ENCODE measurements around the gene CAMSAP1.
A peak's percentile ranks its signal among the peaks of the same experiment; 100 is the strongest.

CAMSAP1 gene

DNA sequence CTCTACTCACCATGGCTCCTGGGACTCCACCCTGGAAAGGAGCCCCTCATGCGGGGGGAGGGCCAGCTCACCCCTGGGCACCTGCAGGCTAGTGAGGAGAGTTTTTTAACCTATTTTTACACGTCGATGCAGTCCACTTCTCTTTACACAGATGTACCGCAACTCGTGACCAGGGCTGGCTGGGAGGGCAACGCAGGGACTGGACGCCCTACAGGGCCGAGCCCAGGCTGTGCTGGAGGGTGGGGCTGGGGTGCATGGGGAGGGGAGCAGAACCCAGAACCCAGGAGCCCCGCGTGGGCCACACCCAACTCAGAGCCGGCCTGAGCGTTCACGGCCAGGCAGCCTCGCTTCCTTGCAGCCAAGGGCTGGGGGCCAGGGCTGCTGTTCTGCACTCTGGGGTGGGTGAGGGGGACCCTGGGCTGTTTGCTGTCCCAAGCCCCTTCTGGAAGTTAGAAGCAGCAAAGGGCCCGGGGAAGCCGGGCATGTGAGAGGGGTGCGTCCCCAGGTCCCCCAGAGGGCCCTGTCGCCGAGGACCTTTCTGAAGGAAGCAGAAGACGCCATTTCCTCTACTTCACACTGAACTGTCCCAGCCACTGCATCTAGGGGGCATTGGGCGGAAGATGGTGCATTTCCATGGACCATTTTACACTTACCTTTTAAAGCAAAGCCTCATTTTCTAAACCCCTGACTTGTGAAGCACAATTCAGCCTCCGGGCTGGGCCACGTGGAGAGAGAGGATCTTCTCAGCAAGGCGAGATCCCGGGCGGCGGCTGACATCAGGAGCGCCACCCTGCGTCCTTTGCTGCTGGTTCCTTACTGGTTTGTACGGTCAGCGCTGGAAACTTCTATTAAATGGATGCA, 114.8 kb downstream of the CAMSAP1 start:
- Histone ChIP-seq H3K56ac (ENCODE audit: low read length) (no peak overlapping the region), H3K4me1 (ENCODE audit: control insufficient read depth, low read depth, low read length) (no peaks in the 10 kb centered on the region), H2BK5ac (ENCODE audit: low read length) (no peak overlapping the region), H3K4ac (ENCODE audit: low read depth, low read length) (no peak overlapping the region), H3K27ac (ENCODE audit: low read depth, low read length) (no peak overlapping the region), H3K23ac (ENCODE audit: low read length) (no peak overlapping the region), H3K4me2 (ENCODE audit: low read length) (no peak overlapping the region), H2AK5ac (ENCODE audit: low read length) (no peak overlapping the region), H4K5ac (ENCODE audit: low read length) (no peak overlapping the region), H3K18ac (ENCODE audit: low read length) (no peak overlapping the region), H2BK120ac (ENCODE audit: low read depth, low read length) (no peak overlapping the region), H3K79me2 (ENCODE audit: control insufficient read depth, insufficient read depth, low read length) (no peaks in the 10 kb centered on the region), H3K4me3 (ENCODE audit: low read length) (no peak overlapping the region), H3K79me1 (ENCODE audit: low read length) (no peaks in the 10 kb centered on the region), H4K8ac (ENCODE audit: low read depth, low read length) (no peak overlapping the region), H3K36me3 (ENCODE audit: control insufficient read depth, insufficient read depth, low read length) (no peaks in the 10 kb centered on the region), H3K27me3 (ENCODE audit: insufficient read depth, low read length, poor library complexity) (no peaks in the 10 kb centered on the region), H2BK15ac (replicated peaks; ENCODE audit: low read depth) (no peak overlapping the region), H3K9ac (ENCODE audit: low read length) (no peak overlapping the region)
- WGBS (ENCODE audit: extremely low coverage, insufficient coverage, low lambda C conversion rate), result no CpG with 5 or more reads among the region's 31 CpGs
- no peak for DNase-seq

DNA sequence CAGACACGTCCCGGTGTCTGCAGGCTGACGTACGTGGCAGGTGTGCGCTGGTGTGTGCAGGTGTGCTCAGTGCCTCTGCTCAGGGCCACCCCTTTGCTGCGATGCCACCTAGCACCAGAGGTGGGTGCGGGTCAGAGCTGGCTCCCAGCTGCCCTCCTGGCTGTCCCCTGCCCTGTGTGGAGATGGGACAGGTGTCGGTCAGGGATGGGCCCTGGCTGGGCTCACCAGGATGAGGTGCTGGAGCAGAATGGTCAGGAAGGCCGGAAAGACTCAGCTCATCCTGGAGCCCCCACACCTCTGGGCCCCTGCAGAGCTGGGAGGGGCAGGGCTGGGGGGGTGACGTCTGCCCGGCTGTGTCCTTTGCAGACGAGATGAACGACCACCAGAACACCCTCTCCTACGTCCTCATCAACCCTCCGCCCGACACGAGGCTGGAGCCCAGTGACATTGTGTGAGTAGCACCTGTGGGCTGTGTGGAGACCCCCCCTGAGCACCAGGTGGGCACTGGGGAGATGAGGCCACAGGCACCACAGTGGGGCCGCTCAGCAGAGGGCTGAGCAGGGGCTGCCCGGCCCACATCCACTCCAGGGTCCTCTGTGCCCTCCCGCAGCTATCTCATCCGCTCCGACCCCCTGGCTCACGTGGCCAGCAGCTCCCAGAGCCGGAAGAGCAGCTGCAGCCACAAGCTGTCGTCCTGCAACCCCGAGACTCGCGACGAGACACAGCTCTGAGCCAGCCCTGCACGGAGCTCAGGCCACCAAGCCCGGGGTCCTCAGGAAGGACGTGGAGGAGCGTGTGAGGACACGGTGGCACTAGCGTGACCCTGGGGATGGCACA, 115.7 kb downstream of the CAMSAP1 start:
- H3K23ac ChIP-seq (ENCODE audit: low read length), result peak overlapping the region; percentile 9
- H3K27me3 ChIP-seq (ENCODE audit: insufficient read depth, low read length, poor library complexity), result no peaks in the 10 kb centered on the region
- no peak overlapping the region for H3K18ac ChIP-seq (ENCODE audit: low read length)
- H2AK5ac ChIP-seq (ENCODE audit: low read length), result no peak overlapping the region
- no peak for DNase-seq
- no peak overlapping the region for H3K4me2 ChIP-seq (ENCODE audit: low read length)
- H2BK15ac ChIP-seq (replicated peaks; ENCODE audit: low read depth), result no peak overlapping the region
- H3K9ac ChIP-seq (ENCODE audit: low read length), result no peak overlapping the region
- H3K4ac ChIP-seq (ENCODE audit: low read depth, low read length), result no peak overlapping the region
- no CpG with 5 or more reads among the region's 35 CpGs for WGBS (ENCODE audit: extremely low coverage, insufficient coverage, low lambda C conversion rate)
- no peak overlapping the region for H2BK5ac ChIP-seq (ENCODE audit: low read length)
- no peaks in the 10 kb centered on the region for H3K79me1 ChIP-seq (ENCODE audit: low read length)
- H2BK120ac ChIP-seq (ENCODE audit: low read depth, low read length), result no peak overlapping the region
- no peak overlapping the region for H3K27ac ChIP-seq (ENCODE audit: low read depth, low read length)
- H3K56ac ChIP-seq (ENCODE audit: low read length), result no peak overlapping the region
- no peak overlapping the region for H4K8ac ChIP-seq (ENCODE audit: low read depth, low read length)
- H3K4me1 ChIP-seq (ENCODE audit: control insufficient read depth, low read depth, low read length), result no peaks in the 10 kb centered on the region
- no peaks in the 10 kb centered on the region for H3K36me3 ChIP-seq (ENCODE audit: control insufficient read depth, insufficient read depth, low read length)
- no peak overlapping the region for H4K5ac ChIP-seq (ENCODE audit: low read length)
- H3K4me3 ChIP-seq (ENCODE audit: low read length), result no peak overlapping the region
- no peaks in the 10 kb centered on the region for H3K79me2 ChIP-seq (ENCODE audit: control insufficient read depth, insufficient read depth, low read length)

DNA sequence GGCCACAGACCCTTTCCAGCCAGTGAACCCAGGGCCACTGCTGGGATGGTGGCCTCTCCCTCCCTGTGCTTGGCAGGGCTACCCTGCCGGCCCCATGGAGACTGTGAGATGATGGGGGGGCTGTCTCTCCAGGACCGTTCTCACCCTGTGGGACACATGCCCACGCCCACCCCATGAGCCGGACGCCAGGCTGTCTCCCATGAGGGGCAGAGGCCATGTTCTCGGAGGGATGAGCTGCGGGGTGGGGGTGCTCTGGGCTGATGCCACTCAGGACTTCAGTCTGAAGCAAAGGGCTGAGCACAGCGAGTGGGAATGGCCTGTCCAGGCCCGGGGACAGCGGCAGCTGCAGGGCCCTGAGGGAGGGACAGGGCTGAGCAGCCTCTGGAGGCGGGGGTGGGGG, 116.5 kb downstream of the CAMSAP1 start:
- Histone ChIP-seq H3K36me3 (ENCODE audit: control insufficient read depth, insufficient read depth, low read length) (no peaks in the 10 kb centered on the region), H3K79me1 (ENCODE audit: low read length) (no peaks in the 10 kb centered on the region), H2BK120ac (ENCODE audit: low read depth, low read length) (no peak overlapping the region), H3K9ac (ENCODE audit: low read length) (no peak overlapping the region), H2BK15ac (replicated peaks; ENCODE audit: low read depth) (no peak overlapping the region), H3K27me3 (ENCODE audit: insufficient read depth, low read length, poor library complexity) (no peaks in the 10 kb centered on the region), H3K18ac (ENCODE audit: low read length) (no peak overlapping the region), H3K4me1 (ENCODE audit: control insufficient read depth, low read depth, low read length) (no peaks in the 10 kb centered on the region), H3K4me3 (ENCODE audit: low read length) (no peak overlapping the region), H4K5ac (ENCODE audit: low read length) (no peak overlapping the region), H3K23ac (ENCODE audit: low read length) (peak overlapping the region; percentile 9), H3K4me2 (ENCODE audit: low read length) (no peak overlapping the region), H2AK5ac (ENCODE audit: low read length) (no peak overlapping the region), H3K56ac (ENCODE audit: low read length) (no peak overlapping the region), H4K8ac (ENCODE audit: low read depth, low read length) (no peak overlapping the region), H3K4ac (ENCODE audit: low read depth, low read length) (no peak overlapping the region), H3K79me2 (ENCODE audit: control insufficient read depth, insufficient read depth, low read length) (no peaks in the 10 kb centered on the region), H2BK5ac (ENCODE audit: low read length) (no peak overlapping the region), H3K27ac (ENCODE audit: low read depth, low read length) (no peak overlapping the region)
- DNase-seq, result no peak
- WGBS (ENCODE audit: extremely low coverage, insufficient coverage, low lambda C conversion rate), result no CpG with 5 or more reads among the region's 11 CpGs

- Histone ChIP-seq H3K79me2 (ENCODE audit: control insufficient read depth, insufficient read depth, low read length) (no peaks in the 10 kb centered on the region), H3K79me1 (ENCODE audit: low read length) (no peaks in the 10 kb centered on the region), H3K9ac (ENCODE audit: low read length) (no peak overlapping the region), H2AK5ac (ENCODE audit: low read length) (no peak overlapping the region), H3K27ac (ENCODE audit: low read depth, low read length) (no peak overlapping the region), H3K23ac (ENCODE audit: low read length) (no peak overlapping the region), H3K36me3 (ENCODE audit: control insufficient read depth, insufficient read depth, low read length) (no peaks in the 10 kb centered on the region), H3K18ac (ENCODE audit: low read length) (no peak overlapping the region), H4K8ac (ENCODE audit: low read depth, low read length) (no peak overlapping the region), H3K4ac (ENCODE audit: low read depth, low read length) (no peak overlapping the region), H3K4me2 (ENCODE audit: low read length) (no peak overlapping the region), H3K56ac (ENCODE audit: low read length) (no peak overlapping the region), H2BK5ac (ENCODE audit: low read length) (no peak overlapping the region), H4K5ac (ENCODE audit: low read length) (no peak overlapping the region), H3K4me1 (ENCODE audit: control insufficient read depth, low read depth, low read length) (no peaks in the 10 kb centered on the region), H3K27me3 (ENCODE audit: insufficient read depth, low read length, poor library complexity) (no peaks in the 10 kb centered on the region), H2BK120ac (ENCODE audit: low read depth, low read length) (no peak overlapping the region), H2BK15ac (replicated peaks; ENCODE audit: low read depth) (no peak overlapping the region), H3K4me3 (ENCODE audit: low read length) (no peak overlapping the region)
- no peak for DNase-seq
- no CpG with 5 or more reads among the region's 10 CpGs for WGBS (ENCODE audit: extremely low coverage, insufficient coverage, low lambda C conversion rate)
These were observed 117.0 kb downstream of the CAMSAP1 start for GRCh38 chr9:135790356-135790755.

- H4K8ac ChIP-seq (ENCODE audit: low read depth, low read length), result no peak overlapping the region
- H2AK5ac ChIP-seq (ENCODE audit: low read length), result no peak overlapping the region
- H3K79me2 ChIP-seq (ENCODE audit: control insufficient read depth, insufficient read depth, low read length), result no peaks in the 10 kb centered on the region
- H3K9ac ChIP-seq (ENCODE audit: low read length), result no peak overlapping the region
- no peak overlapping the region for H3K4me2 ChIP-seq (ENCODE audit: low read length)
- no peak overlapping the region for H3K4ac ChIP-seq (ENCODE audit: low read depth, low read length)
- no CpG with 5 or more reads among the region's 13 CpGs for WGBS (ENCODE audit: extremely low coverage, insufficient coverage, low lambda C conversion rate)
- H4K5ac ChIP-seq (ENCODE audit: low read length), result no peak overlapping the region
- H3K79me1 ChIP-seq (ENCODE audit: low read length), result no peaks in the 10 kb centered on the region
- DNase-seq, result no peak
- no peak overlapping the region for H2BK120ac ChIP-seq (ENCODE audit: low read depth, low read length)
- H3K27ac ChIP-seq (ENCODE audit: low read depth, low read length), result no peak overlapping the region
- no peak overlapping the region for H2BK15ac ChIP-seq (replicated peaks; ENCODE audit: low read depth)
- no peak overlapping the region for H3K23ac ChIP-seq (ENCODE audit: low read length)
- H3K4me1 ChIP-seq (ENCODE audit: control insufficient read depth, low read depth, low read length), result no peaks in the 10 kb centered on the region
- no peak overlapping the region for H3K4me3 ChIP-seq (ENCODE audit: low read length)
- H3K18ac ChIP-seq (ENCODE audit: low read length), result no peak overlapping the region
- no peaks in the 10 kb centered on the region for H3K27me3 ChIP-seq (ENCODE audit: insufficient read depth, low read length, poor library complexity)
- H3K36me3 ChIP-seq (ENCODE audit: control insufficient read depth, insufficient read depth, low read length), result no peaks in the 10 kb centered on the region
- H3K56ac ChIP-seq (ENCODE audit: low read length), result no peak overlapping the region
- no peak overlapping the region for H2BK5ac ChIP-seq (ENCODE audit: low read length)
These were observed 117.5 kb downstream of the CAMSAP1 start for GRCh38 chr9:135789838-135790291.
